IgD-negative memory B cell (primary cell): ENCODE data around the gene LYZL6. TPM values are rescaled to one million over a fixed set of nuclear protein-coding genes. Genes with fewer than 3 reads are reported as not detected.

ENCODE experiments used
- H3K27ac Mint-ChIP-seq, 3 donors: one replicate each; pipeline ENCODE4 v1.8.0; 2020 to 2022; ENCODE audit warnings: mild to moderate bottlenecking in 3 of 3, mixed read lengths in 3 of 3, moderate library complexity in 1 of 3
- H3K27me3 Mint-ChIP-seq: one replicate; pipeline ENCODE4 v1.8.0; 2021; ENCODE audit warnings: mixed read lengths
- H3K36me3 Mint-ChIP-seq: one replicate; pipeline ENCODE4 v1.8.0; 2020; ENCODE audit warnings: mild to moderate bottlenecking, mixed read lengths
- H3K4me1 Mint-ChIP-seq, 3 donors: one replicate each; pipeline ENCODE4 v1.8.0; 2020 to 2022; ENCODE audit warnings: mixed read lengths in 3 of 3, mild to moderate bottlenecking in 1 of 3
- H3K4me3 Mint-ChIP-seq, 4 donors: one replicate each; pipeline ENCODE4 v1.8.0; 2020 to 2022; ENCODE audit warnings: mild to moderate bottlenecking in 4 of 4, mixed read lengths in 4 of 4, moderate library complexity in 3 of 4
- H3K9me3 Mint-ChIP-seq, 3 donors: one replicate each; pipeline ENCODE4 v1.8.0; 2020 to 2021; ENCODE audit warnings: mixed read lengths in 3 of 3, mild to moderate bottlenecking in 1 of 3
- polyA plus RNA-seq: library from polyadenylated mRNA; unstranded; fragments of 300-500 nt; fragmentation: Illumina TruSeq; gene quantifications from one replicate; pipeline ENCODE4 v1.2.3, GENCODE V29; 2021

Gene LYZL6
- polyA plus RNA-seq, 1 donor from 2014 or later, result not detected

DNA sequence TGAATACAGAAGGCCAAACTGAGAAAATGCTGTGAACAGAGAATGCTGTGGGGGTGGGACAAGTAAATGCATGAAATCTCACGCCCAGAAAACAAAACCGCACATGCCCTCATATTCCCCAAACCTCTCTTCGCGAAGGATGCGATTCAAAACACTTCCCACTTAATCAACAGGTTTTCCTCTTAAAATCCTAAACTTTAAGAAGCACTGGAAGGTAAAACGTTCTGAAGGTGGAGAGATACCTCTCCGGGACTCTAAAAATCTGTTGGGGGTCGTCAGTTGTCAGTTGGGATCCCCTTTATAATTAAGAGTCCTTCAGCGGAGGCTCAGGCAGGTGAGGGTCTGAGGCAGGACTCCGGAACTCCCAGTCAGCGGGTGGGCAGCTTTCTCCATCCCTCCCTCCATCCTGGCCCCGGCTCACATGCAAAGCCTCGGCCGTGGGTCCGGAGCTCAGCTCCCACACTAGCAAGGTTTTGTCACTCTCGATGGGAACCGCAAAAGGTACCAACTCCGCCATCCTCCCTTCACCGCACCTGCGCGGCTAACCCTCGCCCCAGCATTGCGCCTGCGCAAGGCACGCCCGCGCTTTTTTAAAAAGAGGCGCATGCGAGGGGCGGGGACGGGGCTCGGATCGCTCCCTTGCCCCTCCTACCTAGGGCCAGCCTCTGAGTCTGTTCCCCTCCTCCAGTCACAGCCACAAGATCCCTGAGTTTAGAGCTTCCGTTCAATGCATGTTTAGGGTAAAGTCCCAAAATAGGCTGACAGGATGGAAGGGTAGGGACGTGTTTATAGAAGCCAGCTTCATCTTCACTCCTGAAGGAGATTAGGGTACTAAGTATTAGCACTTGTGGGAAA is 13.1 kb downstream of the LYZL6 start, which contains the start of gene RDM1:
TSS of gene RDM1 (minus strand) at position 563 of the 855 bp plus-strand sequence. CDS start at position 517, 46 bp downstream.
- peak within 1 kb of the TSS in 2 of 3 donors; percentile 36 to 80 for H3K27ac Mint-ChIP-seq
- peaks cover 5% of the 10 kb centered on the region for H3K27me3 Mint-ChIP-seq
- no peaks in the 10 kb centered on the region for H3K9me3 Mint-ChIP-seq
- H3K36me3 Mint-ChIP-seq, result no peaks in the 10 kb centered on the region
- peaks cover 5 to 7% (median 6%) of the 10 kb centered on the region in 3 donors for H3K4me1 Mint-ChIP-seq
- H3K4me3 Mint-ChIP-seq, result peak within 1 kb of the TSS; percentile 72 to 90 (median 86)

- H3K27ac Mint-ChIP-seq, result no peak overlapping the region
- peak overlapping the region in 1 of 4 donors; percentile 3 for H3K4me3 Mint-ChIP-seq
- no peaks in the 10 kb centered on the region for H3K9me3 Mint-ChIP-seq
- no peaks in the 10 kb centered on the region for H3K36me3 Mint-ChIP-seq
- H3K27me3 Mint-ChIP-seq, result peaks cover 2% of the 10 kb centered on the region
- peaks cover 5 to 8% (median 7%) of the 10 kb centered on the region in 3 donors for H3K4me1 Mint-ChIP-seq
Measured at GRCh38 chr17:35927714-35928113, 15.8 kb downstream of the LYZL6 start.

DNA sequence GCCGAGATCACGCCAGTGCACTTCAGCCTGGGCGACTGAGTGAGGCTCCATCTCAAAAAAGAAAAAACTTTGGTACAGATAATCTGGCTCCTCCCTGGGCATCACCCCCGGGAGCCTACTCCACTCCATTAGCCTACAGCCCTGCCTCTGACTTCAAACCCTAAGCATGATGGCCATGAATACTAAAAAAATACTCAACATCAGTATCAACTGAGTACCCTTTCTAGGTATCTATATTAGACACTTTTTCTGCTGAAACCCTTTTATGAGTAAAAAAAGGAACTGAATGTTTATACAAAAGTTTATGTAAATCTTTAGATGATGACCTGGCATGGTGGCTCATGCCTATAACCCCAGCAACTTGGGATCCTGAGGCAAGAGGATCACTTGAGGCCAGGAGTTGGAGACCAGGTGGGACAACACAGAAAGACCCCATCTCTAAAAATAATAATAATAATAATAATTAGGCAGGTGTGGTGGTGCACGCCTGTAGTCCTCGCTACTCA is 19.9 kb downstream of the LYZL6 start:
- Mint-ChIP-seq H3K36me3 (no peaks in the 10 kb centered on the region), H3K4me1 (peaks cover 0 to 2% (median 0%) of the 10 kb centered on the region in 3 donors), H3K27me3 (peaks cover 2% of the 10 kb centered on the region), H3K9me3 (no peaks in the 10 kb centered on the region), H3K27ac (no peak overlapping the region), H3K4me3 (no peak overlapping the region)

DNA sequence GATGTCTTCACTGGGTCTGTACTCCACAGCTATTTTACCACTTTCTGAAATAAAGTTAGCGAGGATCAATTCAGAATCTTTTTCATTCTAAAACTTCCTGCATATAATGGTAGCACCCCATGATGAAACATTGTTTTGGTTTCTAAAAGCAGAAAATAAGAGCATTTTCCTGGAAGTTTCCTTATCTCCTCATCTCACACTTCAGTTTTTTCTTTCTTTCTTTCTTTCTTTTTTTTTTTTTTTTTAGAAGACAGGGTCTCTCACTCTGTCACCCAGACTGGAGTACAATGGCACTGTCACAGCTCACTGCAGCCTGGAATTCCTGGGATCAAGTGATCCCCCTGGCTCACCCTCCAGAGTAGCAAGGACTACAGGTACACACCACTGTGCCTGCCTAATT is 23.3 kb downstream of the LYZL6 start:
- Mint-ChIP-seq H3K9me3 (no peaks in the 10 kb centered on the region), H3K27me3 (no peaks in the 10 kb centered on the region), H3K4me1 (peaks cover 0 to 2% (median 0%) of the 10 kb centered on the region in 3 donors), H3K27ac (no peak overlapping the region), H3K4me3 (no peak overlapping the region), H3K36me3 (no peaks in the 10 kb centered on the region)

- no peak overlapping the region for H3K27ac Mint-ChIP-seq
- no peaks in the 10 kb centered on the region for H3K27me3 Mint-ChIP-seq
- no peak overlapping the region for H3K4me3 Mint-ChIP-seq
- no peaks in the 10 kb centered on the region for H3K9me3 Mint-ChIP-seq
- H3K4me1 Mint-ChIP-seq, result peaks cover 0 to 1% (median 0%) of the 10 kb centered on the region in 3 donors
- no peaks in the 10 kb centered on the region for H3K36me3 Mint-ChIP-seq
Measured at GRCh38 chr17:35918665-35919064, 24.8 kb downstream of the LYZL6 start.

- H3K4me3 Mint-ChIP-seq, result no peak overlapping the region
- H3K4me1 Mint-ChIP-seq, result no peaks in the 10 kb centered on the region
- H3K27ac Mint-ChIP-seq, result no peak overlapping the region
Measured at GRCh38 chr17:35917519-35918213, 25.8 kb downstream of the LYZL6 start.

GRCh38 chr17:35915153-35915964 is 28.2 kb downstream of the LYZL6 start:
- no peak overlapping the region for H3K27ac Mint-ChIP-seq
- no peaks in the 10 kb centered on the region for H3K4me1 Mint-ChIP-seq
- H3K27me3 Mint-ChIP-seq, result no peaks in the 10 kb centered on the region
- no peaks in the 10 kb centered on the region for H3K36me3 Mint-ChIP-seq
- H3K4me3 Mint-ChIP-seq, result no peak overlapping the region
- H3K9me3 Mint-ChIP-seq, result no peaks in the 10 kb centered on the region

More at GRCh38 chr17:35917519-35918213, 25.8 kb downstream of the LYZL6 start:
- H3K27me3 Mint-ChIP-seq, result no peaks in the 10 kb centered on the region
- H3K9me3 Mint-ChIP-seq, result no peaks in the 10 kb centered on the region
- no peaks in the 10 kb centered on the region for H3K36me3 Mint-ChIP-seq

GRCh38 chr17:35914354-35914753 is 29.2 kb downstream of the LYZL6 start:
- H3K4me1 Mint-ChIP-seq, result no peaks in the 10 kb centered on the region
- H3K4me3 Mint-ChIP-seq, result no peak overlapping the region
- H3K36me3 Mint-ChIP-seq, result no peaks in the 10 kb centered on the region
- H3K9me3 Mint-ChIP-seq, result no peaks in the 10 kb centered on the region
- H3K27me3 Mint-ChIP-seq, result no peaks in the 10 kb centered on the region
- H3K27ac Mint-ChIP-seq, result no peak overlapping the region

- H3K9me3 Mint-ChIP-seq, result no peaks in the 10 kb centered on the region
- H3K36me3 Mint-ChIP-seq, result no peaks in the 10 kb centered on the region
- no peak overlapping the region for H3K4me3 Mint-ChIP-seq
- no peak overlapping the region for H3K27ac Mint-ChIP-seq
- H3K4me1 Mint-ChIP-seq, result no peaks in the 10 kb centered on the region
- no peaks in the 10 kb centered on the region for H3K27me3 Mint-ChIP-seq
Measured at GRCh38 chr17:35913609-35914008, 29.9 kb downstream of the LYZL6 start.

- H3K9me3 Mint-ChIP-seq, result no peaks in the 10 kb centered on the region
Measured at GRCh38 chr17:35912942-35913341, 30.6 kb downstream of the LYZL6 start.

GRCh38 chr17:35912339-35912912 is 31.1 kb downstream of the LYZL6 start:
- no peaks in the 10 kb centered on the region for H3K9me3 Mint-ChIP-seq
- H3K4me1 Mint-ChIP-seq, result no peaks in the 10 kb centered on the region
- H3K27ac Mint-ChIP-seq, result no peak overlapping the region
- H3K27me3 Mint-ChIP-seq, result no peaks in the 10 kb centered on the region
- H3K4me3 Mint-ChIP-seq, result no peak overlapping the region
- no peaks in the 10 kb centered on the region for H3K36me3 Mint-ChIP-seq

More at GRCh38 chr17:35912942-35913341, 30.6 kb downstream of the LYZL6 start:
- H3K27ac Mint-ChIP-seq, result no peak overlapping the region
- no peaks in the 10 kb centered on the region for H3K27me3 Mint-ChIP-seq
- H3K36me3 Mint-ChIP-seq, result no peaks in the 10 kb centered on the region
- H3K4me1 Mint-ChIP-seq, result no peaks in the 10 kb centered on the region
- H3K4me3 Mint-ChIP-seq, result no peak overlapping the region

DNA sequence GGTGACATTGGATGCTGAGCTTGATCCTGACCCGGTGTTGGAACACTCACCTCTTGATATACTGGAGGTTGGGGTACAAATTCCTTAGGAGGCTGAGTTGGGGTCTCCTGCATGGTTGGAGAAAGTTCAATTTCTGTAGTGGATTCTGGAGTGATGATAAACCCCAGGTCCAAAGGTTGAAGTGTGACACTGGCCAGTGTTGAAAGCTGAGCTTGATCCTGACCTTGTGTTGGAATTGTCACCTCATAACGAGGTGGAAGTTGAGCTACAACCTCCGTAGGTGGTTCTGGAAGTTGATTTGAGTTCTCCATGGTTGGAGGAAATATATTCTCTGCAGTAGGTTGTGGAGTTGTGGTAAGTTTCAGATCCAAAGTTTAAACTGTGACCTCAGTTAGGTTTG is 34.1 kb downstream of the LYZL6 start:
- Mint-ChIP-seq H3K27me3 (no peaks in the 10 kb centered on the region), H3K27ac (no peak overlapping the region), H3K9me3 (no peaks in the 10 kb centered on the region), H3K36me3 (no peaks in the 10 kb centered on the region), H3K4me3 (no peak overlapping the region), H3K4me1 (no peaks in the 10 kb centered on the region)

DNA sequence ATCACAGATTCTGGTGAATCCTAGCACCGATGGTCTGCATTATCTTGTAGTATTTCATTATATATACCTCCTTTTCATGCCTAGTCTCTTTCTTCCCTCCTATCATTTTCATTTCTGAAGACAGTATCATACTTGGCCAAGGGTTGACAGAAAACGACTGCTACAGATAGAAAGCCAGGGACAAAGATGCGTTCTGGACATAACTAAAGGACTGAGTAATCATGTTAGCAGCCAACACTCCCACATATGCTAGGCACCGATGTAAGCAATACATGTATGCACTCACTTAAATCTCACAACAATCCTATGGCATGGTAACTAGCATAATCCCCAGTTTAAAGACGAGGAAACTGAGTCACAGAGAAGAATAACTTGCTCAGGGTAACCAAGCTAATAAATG is 35.8 kb downstream of the LYZL6 start:
- Mint-ChIP-seq H3K9me3 (no peaks in the 10 kb centered on the region), H3K27me3 (no peaks in the 10 kb centered on the region), H3K36me3 (no peaks in the 10 kb centered on the region), H3K4me1 (no peaks in the 10 kb centered on the region), H3K27ac (no peak overlapping the region), H3K4me3 (no peak overlapping the region)

- H3K27ac Mint-ChIP-seq, result no peak overlapping the region
- no peaks in the 10 kb centered on the region for H3K4me1 Mint-ChIP-seq
- H3K36me3 Mint-ChIP-seq, result no peaks in the 10 kb centered on the region
- no peak overlapping the region for H3K4me3 Mint-ChIP-seq
- H3K27me3 Mint-ChIP-seq, result no peaks in the 10 kb centered on the region
- H3K9me3 Mint-ChIP-seq, result no peaks in the 10 kb centered on the region
Measured at GRCh38 chr17:35906926-35907637, 36.4 kb downstream of the LYZL6 start.
